Ammon's horn (tissue), 1 donor: ENCODE measurements around the gene PTPRZ1.

ENCODE experiments used
- DNase-seq: peaks from one replicate; pipeline ENCODE4 v3.0.0-alpha.2; 2016; ENCODE audit warnings: low spot score

PTPRZ1 gene

GRCh38 chr7:122055073-122055472, 182.1 kb downstream of the PTPRZ1 start:
- DNase-seq, result no peak

GRCh38 chr7:122056977-122057376, 184.0 kb downstream of the PTPRZ1 start:
- no peak for DNase-seq

DNA sequence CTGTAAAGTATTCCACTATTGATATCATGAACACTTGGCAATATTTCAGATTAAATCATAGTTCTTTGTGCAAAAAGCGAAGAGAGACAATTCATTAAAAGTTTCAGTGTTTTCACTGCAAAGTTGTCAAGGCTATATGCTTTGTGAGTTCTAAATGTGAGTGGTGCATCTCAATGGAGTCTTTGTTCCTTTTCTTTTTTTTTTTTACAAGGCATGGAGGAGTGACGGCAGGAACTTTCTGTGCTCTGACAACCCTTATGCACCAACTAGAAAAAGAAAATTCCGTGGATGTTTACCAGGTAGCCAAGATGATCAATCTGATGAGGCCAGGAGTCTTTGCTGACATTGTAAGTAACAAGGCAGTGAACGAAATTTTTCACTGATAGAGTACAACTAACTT, 186.6 kb downstream of the PTPRZ1 start:
- DNase-seq, result no peak

DNA sequence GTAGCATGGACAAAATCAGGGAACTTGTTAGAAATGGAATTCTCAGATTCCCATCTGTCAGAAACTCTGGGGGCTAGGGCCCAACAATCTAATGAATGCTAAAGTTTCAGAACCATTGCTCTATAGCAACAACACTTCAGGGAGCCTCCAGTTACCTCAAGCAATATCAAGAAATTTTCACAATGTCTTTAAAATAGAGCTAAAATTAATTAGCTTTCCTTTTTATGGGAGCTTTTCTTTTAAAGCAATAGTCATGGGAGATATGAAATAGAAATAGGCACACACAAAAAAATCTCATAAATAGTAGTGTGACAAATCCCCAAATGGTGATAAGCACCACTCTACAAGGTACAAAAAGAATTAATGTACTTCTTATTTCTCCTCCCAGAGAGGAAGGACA, 190.2 kb downstream of the PTPRZ1 start:
- DNase-seq, result no peak

DNA sequence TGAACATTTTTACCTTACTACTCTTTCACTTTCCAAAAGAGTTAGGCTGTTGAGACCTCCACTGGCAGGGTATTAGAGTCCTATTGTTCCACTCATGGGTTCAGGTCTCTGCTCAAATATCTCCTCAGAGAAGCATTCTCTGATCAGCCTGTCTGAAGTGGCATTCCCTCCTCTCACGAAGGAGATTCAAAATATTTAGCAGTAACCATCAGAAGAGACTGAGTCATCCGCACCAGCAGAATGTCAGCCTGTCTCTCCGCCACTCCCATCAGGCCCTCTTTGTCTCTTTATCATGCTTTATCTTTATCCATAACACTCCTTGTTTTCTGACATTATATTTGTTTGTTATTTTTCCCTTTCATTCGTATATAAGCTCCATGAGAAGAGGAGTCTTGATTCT, 192.0 kb downstream of the PTPRZ1 start:
- DNase-seq, result no peak

GRCh38 chr7:122067077-122067476, 194.1 kb downstream of the PTPRZ1 start:
- no peak for DNase-seq

- no peak for DNase-seq
Measured at GRCh38 chr7:122068046-122068445, 195.1 kb downstream of the PTPRZ1 start.

DNA sequence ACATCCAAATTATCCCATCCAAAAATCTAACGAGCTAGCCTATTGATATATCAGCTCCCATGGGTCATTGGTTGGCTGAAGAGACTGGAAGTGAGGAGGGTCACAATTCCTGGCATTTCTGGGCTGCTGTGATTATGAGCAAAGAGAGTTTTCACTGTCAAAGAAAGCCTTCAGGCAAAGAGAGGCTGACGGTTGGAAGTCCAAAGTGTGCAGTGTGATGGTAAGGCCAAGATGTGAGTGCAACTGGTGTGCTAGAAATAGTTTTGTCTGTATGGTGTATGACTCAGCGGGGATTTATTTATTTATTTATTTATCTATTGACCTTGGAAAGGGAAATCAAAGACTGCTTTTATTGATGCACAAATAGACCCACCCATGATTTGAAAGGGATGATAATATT, 196.0 kb downstream of the PTPRZ1 start:
- DNase-seq, result no peak

- DNase-seq, result no peak
Measured at GRCh38 chr7:122070062-122070461, 197.1 kb downstream of the PTPRZ1 start.

GRCh38 chr7:122070834-122071233, 197.9 kb downstream of the PTPRZ1 start:
- DNase-seq, result no peak

GRCh38 chr7:122072272-122072671, 199.3 kb downstream of the PTPRZ1 start:
- no peak for DNase-seq

DNA sequence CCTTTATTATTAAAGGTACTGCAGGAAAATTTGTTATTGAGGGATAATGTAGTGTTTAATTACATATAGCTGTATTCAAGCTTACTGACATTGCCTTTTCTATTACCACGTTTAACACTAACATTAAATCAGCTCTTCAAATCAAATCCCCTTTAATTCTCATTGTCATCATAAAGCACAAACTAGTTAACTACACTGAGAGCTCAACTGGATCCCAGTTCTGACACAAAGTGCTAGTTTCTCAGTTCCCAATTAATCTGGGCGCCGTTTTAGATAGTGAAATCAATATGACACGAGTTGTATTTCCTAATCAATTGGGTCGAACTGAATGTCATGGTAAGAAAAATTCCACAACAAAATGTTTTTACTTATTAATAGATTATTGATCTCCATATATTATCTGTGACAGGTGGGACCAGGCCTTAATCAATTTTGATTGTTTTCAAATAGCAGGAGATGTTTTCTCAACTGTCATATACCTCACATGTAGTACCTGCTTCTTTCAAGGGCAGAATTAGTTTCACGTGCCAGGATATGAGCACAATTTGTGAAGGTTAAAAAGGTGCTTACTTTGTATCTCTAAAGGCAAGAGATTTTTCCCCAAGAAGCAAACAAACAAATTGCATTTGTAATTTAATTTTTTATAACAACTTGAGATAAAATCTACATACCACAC, 200.1 kb downstream of the PTPRZ1 start:
- DNase-seq, result no peak

GRCh38 chr7:122073635-122074034, 200.7 kb downstream of the PTPRZ1 start:
- no peak for DNase-seq

- no peak for DNase-seq
Measured at GRCh38 chr7:122082160-122082559, 209.2 kb downstream of the PTPRZ1 start.

DNA sequence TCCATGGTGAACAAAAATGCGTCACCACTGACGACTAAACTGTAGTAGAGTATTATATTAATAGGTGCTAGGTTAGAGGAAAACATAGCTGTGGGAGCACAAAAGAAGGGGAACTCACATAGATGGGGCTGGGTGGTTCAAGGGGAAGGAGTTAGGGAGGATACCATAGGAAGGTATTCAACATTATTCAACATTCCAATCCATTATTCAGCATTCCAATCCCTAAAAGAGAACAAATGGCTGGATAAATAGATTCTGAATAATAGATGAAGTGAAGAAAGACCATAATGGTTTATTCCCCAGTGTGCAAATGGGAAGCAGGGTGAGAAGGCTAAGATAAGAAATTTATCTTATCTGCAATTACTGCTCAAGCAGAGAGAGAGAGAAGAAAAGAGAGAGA, 209.7 kb downstream of the PTPRZ1 start:
- no peak for DNase-seq

- DNase-seq, result peak; percentile 81
Measured at GRCh38 chr7:122092964-122093797, 220.2 kb downstream of the PTPRZ1 start.

GRCh38 chr7:122094549-122094948, 221.6 kb downstream of the PTPRZ1 start:
- DNase-seq, result no peak

GRCh38 chr7:122095642-122096041, 222.7 kb downstream of the PTPRZ1 start:
- DNase-seq, result no peak

- DNase-seq, result no peak
Measured at GRCh38 chr7:122100021-122100420, 227.1 kb downstream of the PTPRZ1 start.

DNA sequence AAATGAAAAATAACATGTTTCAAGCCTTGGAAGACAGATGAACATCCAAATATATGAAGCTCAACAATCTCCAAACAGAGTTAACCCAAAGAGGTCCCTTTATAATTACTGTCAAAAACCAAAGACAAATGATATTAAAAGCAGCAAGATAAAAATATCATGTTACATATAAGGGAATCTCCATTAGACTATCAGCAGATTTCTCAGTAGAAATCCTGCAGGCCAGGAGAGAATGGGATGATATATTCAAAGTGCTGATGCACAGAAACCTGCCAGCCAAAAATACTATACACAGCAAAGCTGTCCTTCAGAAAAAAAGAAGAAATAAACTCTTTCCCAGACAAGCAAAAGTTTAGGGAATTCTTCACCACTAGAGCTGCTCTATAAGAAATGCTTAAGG, 230.1 kb downstream of the PTPRZ1 start:
- DNase-seq, result no peak
